HepG2 (cell line): Measurements from ENCODE around the gene TAT. TPM values are rescaled to one million over a fixed set of nuclear protein-coding genes. Genes with fewer than 3 reads are reported as not detected.
A peak's percentile ranks its signal among the peaks of the same experiment; 100 is the strongest.

Experiments
- ATAD3A ChIP-seq: sonication (generic); formaldehyde crosslinking; IDR thresholded peaks from 2 replicates; pipeline ENCODE4 v1.4.0; 2020; ENCODE audit warnings: missing genetic modification reagents
- CBFB ChIP-seq: sonication (generic); formaldehyde crosslinking; IDR thresholded peaks from 2 replicates; pipeline ENCODE4 v1.4.0; 2020; ENCODE audit warnings: missing genetic modification reagents
- HDAC1 ChIP-seq: sonication (generic); formaldehyde crosslinking; IDR thresholded peaks from 2 replicates; pipeline ENCODE4 v1.5.1; 2020; ENCODE audit warnings: mild to moderate bottlenecking, missing genetic modification reagents
- HHEX ChIP-seq: IDR thresholded peaks from 2 replicates; pipeline ENCODE4 v1.6.1; 2016; ENCODE audit warnings: control low read depth
- IRF2 ChIP-seq: IDR thresholded peaks from 2 replicates; pipeline ENCODE4 v1.6.1; 2018; ENCODE audit warnings: missing genetic modification reagents, missing compliant biosample characterization
- IRF9 ChIP-seq: sonication (generic); formaldehyde crosslinking; IDR thresholded peaks from 2 replicates; pipeline ENCODE4 v1.8.0; 2022; ENCODE audit warnings: missing genetic modification reagents, mild to moderate bottlenecking, borderline replicate concordance
- KLF11 ChIP-seq: IDR thresholded peaks from 2 replicates; pipeline ENCODE4 v1.6.1; 2016; ENCODE audit warnings: missing compliant biosample characterization
- NR1H2 ChIP-seq: sonication (generic); formaldehyde crosslinking; IDR thresholded peaks from 2 replicates; pipeline ENCODE4 v1.8.1; 2022; ENCODE audit warnings: low read depth, missing genetic modification reagents, borderline replicate concordance
- PAF1 ChIP-seq: IDR thresholded peaks from 2 replicates; pipeline ENCODE4 v1.6.1; 2016; ENCODE audit warnings: missing genetic modification reagents, missing compliant biosample characterization
- RXRB ChIP-seq: IDR thresholded peaks from 2 replicates; pipeline ENCODE4 v1.6.1; 2016; ENCODE audit warnings: borderline replicate concordance, missing genetic modification reagents, missing compliant biosample characterization
- SOX5 ChIP-seq: IDR thresholded peaks from 2 replicates; pipeline ENCODE4 v1.6.1; 2016; ENCODE audit warnings: borderline replicate concordance
- ZBTB34 ChIP-seq: sonication (generic); formaldehyde crosslinking; IDR thresholded peaks from 2 replicates; pipeline ENCODE4 v1.8.0; 2022; ENCODE audit warnings: mild to moderate bottlenecking, missing genetic modification reagents
- ZMYM2 ChIP-seq: sonication (generic); formaldehyde crosslinking; IDR thresholded peaks from 2 replicates; pipeline ENCODE4 v1.8.0; 2022; ENCODE audit warnings: mild to moderate bottlenecking, missing genetic modification reagents
- ZNF224 ChIP-seq: sonication (generic); formaldehyde crosslinking; IDR thresholded peaks from 2 replicates; pipeline ENCODE4 v1.5.0; 2020; ENCODE audit warnings: mild to moderate bottlenecking, missing genetic modification reagents
- ZNF343 ChIP-seq: sonication (generic); formaldehyde crosslinking; IDR thresholded peaks from 2 replicates; pipeline ENCODE4 v1.4.0; 2020; ENCODE audit warnings: mild to moderate bottlenecking, missing genetic modification reagents
- ZNF563 ChIP-seq: sonication (generic); formaldehyde crosslinking; IDR thresholded peaks from 2 replicates; pipeline ENCODE4 v1.8.0; 2022; ENCODE audit warnings: mild to moderate bottlenecking, moderate library complexity, missing genetic modification reagents
- ZNF773 ChIP-seq: sonication (generic); formaldehyde crosslinking; IDR thresholded peaks from 2 replicates; pipeline ENCODE4 v1.4.0; 2020; ENCODE audit warnings: missing genetic modification reagents, borderline replicate concordance
- polyA plus RNA-seq, 8 experiments: library from polyadenylated mRNA; depleted of rRNA in 3 of 8; stranded (reverse) in 7 of 8; unstranded in 1 of 8; fragments of >200 nt; fragmentation: Illumina TruSeq in 4 of 8; extraction: Trizol in 4 of 8; gene quantifications; 2 replicates each; pipeline versions ENCODE4 v1.2.1 to v1.2.3, GENCODE V29; 2011 to 2016; ENCODE audit warnings: low read depth in 4 of 8, missing spikeins in 1 of 8, mixed read lengths in 1 of 8; ENCODE audit not compliant: insufficient read depth in 1 of 8
- total RNA-seq, 5 experiments: library from RNA; depleted of rRNA; stranded (reverse); fragments of >200 nt; fragmentation: Illumina TruSeq; extraction: Trizol; gene quantifications; 2 replicates each; pipeline ENCODE4 v1.2.3, GENCODE V29; 2016; ENCODE audit warnings: low read depth in 1 of 5
- TF ChIP-seq, protein P1 (sequence below): sonication (generic); formaldehyde crosslinking; IDR thresholded peaks from 2 replicates; pipeline ENCODE4 v1.4.0; 2020; ENCODE audit warnings: missing genetic modification reagents, borderline replicate concordance
- TF ChIP-seq, protein P2 (sequence below): sonication (generic); formaldehyde crosslinking; IDR thresholded peaks from 2 replicates; pipeline ENCODE4 v1.5.1; 2020; ENCODE audit warnings: missing genetic modification reagents, mild to moderate bottlenecking, borderline replicate concordance
- TF ChIP-seq, protein P3 (sequence below): sonication (generic); formaldehyde crosslinking; IDR thresholded peaks from 2 replicates; pipeline ENCODE4 v1.4.0; 2020; ENCODE audit warnings: missing genetic modification reagents, borderline replicate concordance

The TAT gene
- total and polyA plus RNA-seq, 2 of the 13 experiments (the other 11 are each of a cell fraction or from before 2014, with no cell fraction given): 1.6 to 5.8 TPM

- TF ChIP-seq, protein P1, sequence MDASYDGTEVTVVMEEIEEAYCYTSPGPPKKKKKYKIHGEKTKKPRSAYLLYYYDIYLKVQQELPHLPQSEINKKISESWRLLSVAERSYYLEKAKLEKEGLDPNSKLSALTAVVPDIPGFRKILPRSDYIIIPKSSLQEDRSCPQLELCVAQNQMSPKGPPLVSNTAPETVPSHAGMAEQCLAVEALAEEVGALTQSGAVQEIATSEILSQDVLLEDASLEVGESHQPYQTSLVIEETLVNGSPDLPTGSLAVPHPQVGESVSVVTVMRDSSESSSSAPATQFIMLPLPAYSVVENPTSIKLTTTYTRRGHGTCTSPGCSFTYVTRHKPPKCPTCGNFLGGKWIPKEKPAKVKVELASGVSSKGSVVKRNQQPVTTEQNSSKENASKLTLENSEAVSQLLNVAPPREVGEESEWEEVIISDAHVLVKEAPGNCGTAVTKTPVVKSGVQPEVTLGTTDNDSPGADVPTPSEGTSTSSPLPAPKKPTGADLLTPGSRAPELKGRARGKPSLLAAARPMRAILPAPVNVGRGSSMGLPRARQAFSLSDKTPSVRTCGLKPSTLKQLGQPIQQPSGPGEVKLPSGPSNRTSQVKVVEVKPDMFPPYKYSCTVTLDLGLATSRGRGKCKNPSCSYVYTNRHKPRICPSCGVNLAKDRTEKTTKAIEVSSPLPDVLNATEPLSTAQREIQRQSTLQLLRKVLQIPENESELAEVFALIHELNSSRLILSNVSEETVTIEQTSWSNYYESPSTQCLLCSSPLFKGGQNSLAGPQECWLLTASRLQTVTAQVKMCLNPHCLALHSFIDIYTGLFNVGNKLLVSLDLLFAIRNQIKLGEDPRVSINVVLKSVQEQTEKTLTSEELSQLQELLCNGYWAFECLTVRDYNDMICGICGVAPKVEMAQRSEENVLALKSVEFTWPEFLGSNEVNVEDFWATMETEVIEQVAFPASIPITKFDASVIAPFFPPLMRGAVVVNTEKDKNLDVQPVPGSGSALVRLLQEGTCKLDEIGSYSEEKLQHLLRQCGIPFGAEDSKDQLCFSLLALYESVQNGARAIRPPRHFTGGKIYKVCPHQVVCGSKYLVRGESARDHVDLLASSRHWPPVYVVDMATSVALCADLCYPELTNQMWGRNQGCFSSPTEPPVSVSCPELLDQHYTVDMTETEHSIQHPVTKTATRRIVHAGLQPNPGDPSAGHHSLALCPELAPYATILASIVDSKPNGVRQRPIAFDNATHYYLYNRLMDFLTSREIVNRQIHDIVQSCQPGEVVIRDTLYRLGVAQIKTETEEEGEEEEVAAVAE (CRISPR knock-in tag): 0 out of 2 replicates have a peak, but pooled peaks have one; percentile 19
- TF ChIP-seq ZNF343 (CRISPR knock-in tag): no peak
- TF ChIP-seq ZMYM2 (CRISPR knock-in tag): no peak
- no peak for TF ChIP-seq ZNF224
- no peak for TF ChIP-seq ATAD3A (CRISPR knock-in tag)
- TF ChIP-seq IRF2 (CRISPR knock-in tag): peak; percentile 71
- no peak for TF ChIP-seq IRF9 (CRISPR knock-in tag)
- TF ChIP-seq, protein P2, sequence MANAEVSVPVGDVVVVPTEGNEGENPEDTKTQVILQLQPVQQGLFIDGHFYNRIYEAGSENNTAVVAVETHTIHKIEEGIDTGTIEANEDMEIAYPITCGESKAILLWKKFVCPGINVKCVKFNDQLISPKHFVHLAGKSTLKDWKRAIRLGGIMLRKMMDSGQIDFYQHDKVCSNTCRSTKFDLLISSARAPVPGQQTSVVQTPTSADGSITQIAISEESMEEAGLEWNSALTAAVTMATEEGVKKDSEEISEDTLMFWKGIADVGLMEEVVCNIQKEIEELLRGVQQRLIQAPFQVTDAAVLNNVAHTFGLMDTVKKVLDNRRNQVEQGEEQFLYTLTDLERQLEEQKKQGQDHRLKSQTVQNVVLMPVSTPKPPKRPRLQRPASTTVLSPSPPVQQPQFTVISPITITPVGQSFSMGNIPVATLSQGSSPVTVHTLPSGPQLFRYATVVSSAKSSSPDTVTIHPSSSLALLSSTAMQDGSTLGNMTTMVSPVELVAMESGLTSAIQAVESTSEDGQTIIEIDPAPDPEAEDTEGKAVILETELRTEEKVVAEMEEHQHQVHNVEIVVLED (CRISPR knock-in tag): no peak
- TF ChIP-seq RXRB: peak; percentile 45; the same call in 1 of the 2 replicates
- no peak for TF ChIP-seq HHEX
- TF ChIP-seq, protein P3, sequence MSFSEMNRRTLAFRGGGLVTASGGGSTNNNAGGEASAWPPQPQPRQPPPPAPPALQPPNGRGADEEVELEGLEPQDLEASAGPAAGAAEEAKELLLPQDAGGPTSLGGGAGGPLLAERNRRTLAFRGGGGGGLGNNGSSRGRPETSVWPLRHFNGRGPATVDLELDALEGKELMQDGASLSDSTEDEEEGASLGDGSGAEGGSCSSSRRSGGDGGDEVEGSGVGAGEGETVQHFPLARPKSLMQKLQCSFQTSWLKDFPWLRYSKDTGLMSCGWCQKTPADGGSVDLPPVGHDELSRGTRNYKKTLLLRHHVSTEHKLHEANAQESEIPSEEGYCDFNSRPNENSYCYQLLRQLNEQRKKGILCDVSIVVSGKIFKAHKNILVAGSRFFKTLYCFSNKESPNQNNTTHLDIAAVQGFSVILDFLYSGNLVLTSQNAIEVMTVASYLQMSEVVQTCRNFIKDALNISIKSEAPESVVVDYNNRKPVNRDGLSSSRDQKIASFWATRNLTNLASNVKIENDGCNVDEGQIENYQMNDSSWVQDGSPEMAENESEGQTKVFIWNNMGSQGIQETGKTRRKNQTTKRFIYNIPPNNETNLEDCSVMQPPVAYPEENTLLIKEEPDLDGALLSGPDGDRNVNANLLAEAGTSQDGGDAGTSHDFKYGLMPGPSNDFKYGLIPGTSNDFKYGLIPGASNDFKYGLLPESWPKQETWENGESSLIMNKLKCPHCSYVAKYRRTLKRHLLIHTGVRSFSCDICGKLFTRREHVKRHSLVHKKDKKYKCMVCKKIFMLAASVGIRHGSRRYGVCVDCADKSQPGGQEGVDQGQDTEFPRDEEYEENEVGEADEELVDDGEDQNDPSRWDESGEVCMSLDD (CRISPR knock-in tag): no peak
- TF ChIP-seq SOX5 (CRISPR knock-in tag): peak; percentile 62; the same call in 1 of the 2 replicates
- TF ChIP-seq NR1H2 (CRISPR knock-in tag): no peak
- TF ChIP-seq ZNF563: no peak
- no peak for TF ChIP-seq ZNF773 (CRISPR knock-in tag)
- TF ChIP-seq ZBTB34 (CRISPR knock-in tag): peak; percentile 57; the same call in 1 of the 2 replicates
- peak; percentile 46; the same call in 1 of the 2 replicates for TF ChIP-seq HDAC1
- TF ChIP-seq PAF1: no peak
- TF ChIP-seq CBFB (CRISPR knock-in tag): no peak
- TF ChIP-seq KLF11 (CRISPR knock-in tag): no peak
Observed at GRCh38 chr16:71585318-71585703, 8.4 kb upstream of the TAT start (continued).
